ENCODE results near the gene KLK14.

GRCh38 chr19:51097166-51097738 lies 14.6 kb upstream of the KLK14 start:
- TF ChIP-seq CTCF (conservative IDR thresholded peaks at IDR 0.05) (peak; percentile 71), ZFX (IDR thresholded peaks at IDR 0.05) (no peak)

Data from C4-2B (cell line).